Measurements from ENCODE around the gene CDC42.
"Not testable (repeated sequence)": the region's sequence is repeated elsewhere in the genome, so short reads cannot be mapped to it uniquely, and the experiment has no call there.

Gene CDC42

DNA sequence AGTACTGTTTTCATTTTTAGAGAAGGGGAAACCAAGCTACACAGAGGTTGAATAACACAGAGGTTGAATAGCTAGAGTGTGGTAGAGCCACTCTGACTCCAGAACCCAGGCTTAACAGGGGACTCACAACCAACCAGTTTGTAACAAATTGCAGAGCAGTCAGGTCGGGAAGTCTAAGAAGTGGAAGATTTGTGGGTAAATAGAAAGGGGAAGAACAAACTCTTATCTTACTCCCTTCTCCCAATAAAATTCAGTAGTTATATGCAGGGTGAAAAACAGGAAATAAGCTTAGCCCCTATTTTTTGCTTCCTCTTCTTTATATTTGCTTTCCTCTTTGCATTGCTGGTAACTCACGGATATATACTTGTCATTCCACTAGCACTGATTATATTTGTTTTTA, 23.2 kb downstream of the CDC42 start:
- no peak for DNase-seq (ENCODE audit: low spot score)

DNA sequence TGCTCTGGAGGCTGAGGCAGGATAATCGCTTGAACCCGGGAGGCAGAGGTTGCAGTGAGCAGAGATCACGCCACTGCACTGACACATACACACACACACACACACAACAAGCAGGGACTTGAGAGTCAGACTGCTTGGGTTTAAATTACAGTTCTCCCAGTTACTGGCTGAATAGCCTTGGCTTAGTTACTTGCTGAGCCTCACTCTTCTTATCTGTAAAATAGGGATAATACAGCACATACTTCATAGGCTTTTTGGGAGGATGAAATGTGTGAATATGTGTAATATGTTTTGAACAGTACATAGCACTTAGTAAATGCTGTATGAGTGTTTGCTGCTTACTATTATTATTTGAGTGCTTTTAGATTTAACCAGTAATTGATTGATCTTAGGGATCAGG, 23.8 kb downstream of the CDC42 start:
- no peak for DNase-seq (ENCODE audit: low spot score)

DNA sequence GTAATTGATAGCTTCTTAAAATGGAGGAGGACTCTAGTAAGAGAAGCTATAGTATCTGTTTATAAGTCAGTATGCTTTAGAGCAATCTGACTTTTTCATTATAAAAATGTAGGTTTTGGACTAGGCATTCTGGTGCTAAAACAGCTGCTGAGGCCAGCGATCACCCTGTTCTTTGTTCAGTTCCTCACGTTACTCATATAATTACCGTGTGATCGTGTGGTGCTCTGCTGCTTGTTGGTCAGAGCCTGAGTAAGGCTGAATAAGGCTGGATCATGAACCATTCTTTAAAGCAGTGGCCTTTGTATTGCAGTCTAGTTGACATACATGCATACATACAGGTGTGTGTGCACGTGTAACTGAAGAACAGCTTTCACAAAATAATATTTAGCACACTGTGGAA, 25.2 kb downstream of the CDC42 start:
- DNase-seq (ENCODE audit: low spot score): peak; percentile 18

- no peak for DNase-seq (ENCODE audit: low spot score)
Observed at GRCh38 chr1:22078133-22078532, 25.6 kb downstream of the CDC42 start.

DNA sequence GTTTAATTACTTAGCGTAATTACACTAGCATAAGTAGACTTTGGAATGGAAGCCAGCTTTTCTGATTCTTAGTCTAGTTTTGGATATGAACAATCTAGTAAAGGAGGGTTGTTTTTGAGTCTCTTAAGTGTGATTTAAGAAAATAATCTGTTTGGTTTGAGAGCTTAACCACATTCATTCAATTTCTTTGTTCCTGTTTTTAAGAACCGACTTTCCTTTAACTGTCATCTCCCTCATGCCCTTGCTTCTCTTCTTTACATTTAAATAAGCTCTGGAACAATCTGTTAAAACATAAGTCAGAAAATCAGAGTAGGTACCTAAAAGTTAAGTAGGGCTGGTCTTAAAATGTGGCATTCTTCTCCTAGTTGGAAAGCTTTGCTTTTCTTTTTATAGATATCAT, 27.7 kb downstream of the CDC42 start:
- no peak for DNase-seq (ENCODE audit: low spot score)

DNA sequence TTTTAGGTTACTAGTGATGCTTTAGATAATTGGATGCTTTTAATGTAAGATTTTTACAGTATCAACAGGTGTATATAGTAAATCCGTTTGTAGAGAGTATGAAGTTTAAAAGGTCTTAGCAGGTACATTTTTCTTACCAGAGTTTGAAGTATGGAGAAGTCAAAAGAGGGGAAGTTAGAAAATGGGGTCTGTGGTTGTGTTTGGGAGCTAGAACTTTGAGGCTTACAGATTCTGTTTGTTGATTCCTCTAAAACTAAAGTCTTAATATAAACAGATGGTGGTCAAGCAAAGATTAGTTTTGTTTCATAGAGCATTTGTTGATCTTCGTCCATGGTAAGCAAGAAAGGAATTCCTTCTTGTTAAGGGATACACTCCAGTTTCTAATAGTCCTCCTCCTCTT, 35.8 kb downstream of the CDC42 start:
- DNase-seq (ENCODE audit: low spot score): no peak

GRCh38 chr1:22089134-22089571, 36.6 kb downstream of the CDC42 start:
- DNase-seq (ENCODE audit: low spot score): no peak

GRCh38 chr1:22089787-22090186, 37.3 kb downstream of the CDC42 start:
- DNase-seq (ENCODE audit: low spot score): no peak

DNA sequence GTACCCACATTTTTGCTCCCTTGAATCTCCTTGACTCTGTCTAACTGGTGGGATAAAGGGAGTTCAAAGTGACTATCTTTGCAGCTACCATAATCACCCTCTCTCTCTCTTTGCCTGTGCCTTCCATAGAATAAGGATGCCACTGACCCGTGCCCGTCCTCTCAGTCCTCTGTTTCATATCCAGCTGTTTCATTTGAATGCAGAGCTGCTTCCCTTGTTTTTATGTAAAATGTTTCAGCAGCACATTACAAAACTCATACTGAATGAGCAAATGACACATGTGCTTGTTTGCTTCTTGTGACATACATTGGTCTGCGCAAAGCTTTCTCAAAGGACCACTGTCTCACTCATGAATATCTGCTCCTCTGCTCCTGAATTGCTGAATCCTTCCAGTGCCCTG, 38.4 kb downstream of the CDC42 start:
- DNase-seq (ENCODE audit: low spot score): no peak

GRCh38 chr1:22092026-22092768, 39.7 kb downstream of the CDC42 start:
- not testable (repeated sequence) for DNase-seq (ENCODE audit: low spot score)

- no peak for DNase-seq (ENCODE audit: low spot score)
Observed at GRCh38 chr1:22093513-22093912, 41.0 kb downstream of the CDC42 start.

DNA sequence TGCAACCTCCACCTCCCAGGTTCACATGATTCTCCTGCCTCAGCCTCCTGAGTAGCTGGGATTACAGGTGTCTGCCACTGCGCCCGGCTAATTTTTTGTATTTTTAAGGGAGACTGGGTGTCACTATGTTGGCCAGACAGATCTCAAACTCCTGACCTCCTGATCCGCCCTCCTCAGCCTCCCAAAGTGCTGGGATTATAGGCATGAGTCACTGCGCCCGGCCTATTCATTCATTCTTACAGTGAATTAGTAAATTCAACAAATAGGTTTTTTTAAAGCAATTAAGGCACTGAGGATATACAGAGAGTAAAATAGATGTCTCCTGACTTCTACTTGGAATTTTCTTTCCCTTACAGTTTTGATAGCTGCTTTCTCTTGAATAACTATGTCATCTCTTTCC, 43.5 kb downstream of the CDC42 start:
- DNase-seq (ENCODE audit: low spot score): no peak

DNA sequence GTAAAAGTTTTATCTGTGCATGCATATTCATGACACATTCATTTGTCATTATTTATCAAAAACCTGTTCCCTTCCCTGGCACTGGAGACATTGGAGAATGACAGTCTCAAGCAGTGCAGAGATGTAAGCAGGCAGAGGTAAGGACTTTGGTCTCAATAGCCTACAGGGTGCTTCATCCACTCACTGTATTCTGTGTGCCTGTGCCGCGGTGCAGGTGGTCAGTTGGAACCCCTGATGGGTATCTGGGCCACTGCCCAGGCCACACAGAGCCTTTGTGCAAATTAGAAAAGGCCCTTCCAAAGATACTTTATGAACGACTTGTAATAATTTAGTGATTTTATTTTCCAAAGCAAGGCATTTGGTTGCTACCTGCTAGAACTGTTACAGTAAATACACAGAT, 44.0 kb downstream of the CDC42 start:
- DNase-seq (ENCODE audit: low spot score): no peak

- DNase-seq (ENCODE audit: low spot score): no peak
Observed at GRCh38 chr1:22098752-22099151, 46.2 kb downstream of the CDC42 start.

- no peak for DNase-seq (ENCODE audit: low spot score)
Observed at GRCh38 chr1:22100168-22100567, 47.7 kb downstream of the CDC42 start.

DNA sequence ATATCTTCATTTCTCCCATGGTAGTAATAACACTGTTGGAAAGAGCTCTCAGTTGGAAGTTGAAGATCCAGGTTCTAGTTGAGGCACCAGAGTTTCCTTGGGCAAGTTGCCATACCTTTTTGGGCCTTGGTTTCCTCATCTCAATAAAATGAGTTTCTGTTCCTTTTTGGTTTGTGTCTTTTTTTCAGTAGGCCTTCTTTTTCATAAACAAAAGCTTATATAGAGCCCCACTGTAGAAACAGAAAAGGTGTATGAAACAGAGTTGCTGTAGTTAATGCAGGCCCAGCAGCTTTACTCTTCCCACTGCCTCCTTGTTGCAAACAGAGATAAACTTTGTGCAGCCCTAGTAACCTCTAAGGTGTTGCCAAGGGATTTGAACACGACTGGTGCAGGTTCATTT, 48.7 kb downstream of the CDC42 start:
- DNase-seq (ENCODE audit: low spot score): no peak

DNA sequence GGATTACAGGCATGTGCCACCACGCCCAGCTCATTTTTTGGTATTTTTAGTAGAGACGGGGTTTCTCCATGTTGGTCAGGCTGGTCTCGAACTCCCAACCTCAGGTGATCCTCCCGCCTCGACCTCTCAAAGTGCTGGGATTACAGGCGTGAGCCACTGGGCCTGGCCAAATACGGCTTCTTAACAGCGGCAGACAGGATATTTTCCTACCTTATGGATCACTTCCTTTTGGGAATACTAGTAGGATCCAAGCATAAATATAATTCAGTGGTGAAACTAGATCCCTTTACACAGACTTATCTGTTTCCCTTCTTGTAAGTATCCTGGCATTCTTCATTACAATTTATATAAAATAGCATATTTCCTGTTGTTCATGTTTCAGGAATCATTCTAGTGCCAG, 49.5 kb downstream of the CDC42 start:
- no peak for DNase-seq (ENCODE audit: low spot score)

- no peak for DNase-seq (ENCODE audit: low spot score)
Observed at GRCh38 chr1:22102746-22103145, 50.2 kb downstream of the CDC42 start.

GRCh38 chr1:22104094-22104493, 51.6 kb downstream of the CDC42 start:
- no peak for DNase-seq (ENCODE audit: low spot score)

- DNase-seq (ENCODE audit: low spot score): no peak
Observed at GRCh38 chr1:22104865-22105437, 52.4 kb downstream of the CDC42 start.

DNA sequence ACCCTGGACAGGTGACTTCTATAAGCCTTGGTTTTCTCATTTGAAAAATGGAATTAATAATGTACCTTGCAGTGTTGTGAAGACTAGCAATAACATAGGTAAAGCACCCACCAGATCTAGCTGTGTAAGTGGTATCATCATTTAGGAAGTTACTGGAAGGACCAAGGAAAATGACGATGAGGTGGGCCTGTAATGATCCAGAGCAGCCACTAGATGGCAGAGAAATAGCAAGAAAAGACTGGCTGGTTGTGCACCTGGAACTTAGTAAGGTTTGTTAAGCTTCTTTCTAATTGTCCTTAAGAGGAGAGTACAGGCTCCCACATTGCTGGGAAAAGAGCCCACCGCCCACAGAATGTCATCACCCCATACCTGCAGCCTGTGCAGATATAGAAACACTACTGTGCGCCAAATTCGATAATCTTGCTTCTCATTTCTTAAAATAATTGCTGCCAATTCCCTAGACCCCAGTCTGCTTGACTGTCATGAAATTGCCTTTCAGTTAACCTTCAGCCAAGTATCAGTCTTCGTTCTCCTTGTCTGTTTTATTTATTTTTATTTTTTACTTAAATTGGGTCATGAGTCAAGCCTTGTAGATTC, 53.2 kb downstream of the CDC42 start:
- peak; percentile 50 for DNase-seq (ENCODE audit: low spot score)

- no peak for DNase-seq (ENCODE audit: low spot score)
Observed at GRCh38 chr1:22107126-22107525, 54.6 kb downstream of the CDC42 start.

- DNase-seq (ENCODE audit: low spot score): no peak
Observed at GRCh38 chr1:22108339-22109105, 56.0 kb downstream of the CDC42 start.
